ENCODE data around the gene COL4A4.

DNA sequence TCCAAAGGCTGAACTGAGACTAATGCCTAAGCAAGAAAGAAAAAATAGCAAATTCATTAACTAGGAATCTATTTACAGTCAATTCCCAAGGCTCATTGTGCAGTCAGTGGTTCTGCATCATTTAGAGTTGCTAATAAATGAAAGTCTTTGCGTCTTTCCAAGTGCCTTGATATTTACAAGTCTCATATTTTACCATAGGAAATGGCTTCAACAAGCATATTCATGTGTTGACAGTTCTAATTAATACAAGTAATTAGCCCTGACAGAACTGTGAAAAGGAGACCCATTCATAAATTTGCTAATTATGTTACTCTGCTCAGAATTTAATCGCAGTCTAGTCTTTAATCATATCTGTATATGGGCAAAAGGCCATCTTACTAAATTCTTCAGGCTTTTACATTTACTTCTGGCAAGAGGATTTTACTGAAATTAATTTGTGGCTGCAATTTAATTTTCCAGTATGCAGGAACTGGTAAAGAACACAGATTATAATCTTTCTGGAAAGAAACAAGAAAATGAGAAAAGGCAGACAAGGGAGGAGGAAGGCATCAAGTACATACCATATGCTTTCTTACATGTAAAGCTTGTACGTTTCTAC is 201.7 kb downstream of the COL4A4 start:
- TF ChIP-seq CTCF (IDR thresholded peaks at IDR 0.05 in 8 of 11, conservative IDR thresholded peaks at IDR 0.05 in 3 of 11) (no peak), POLR2A (IDR thresholded peaks at IDR 0.05) (no peak), POLR2AphosphoS5 (IDR thresholded peaks at IDR 0.05) (no peak)

All from spleen (tissue), 7 donors.